GM19395 (cell line): ENCODE results near the gene HTATSF1.

Experiments
- ATAC-seq: cut with Tn5 transposase; IDR thresholded peaks from one replicate; pipeline ENCODE4 v1.9.1; 2021; ENCODE audit warnings: mild to moderate bottlenecking, moderate library complexity; ENCODE audit not compliant: unreplicated experiment

HTATSF1 gene

DNA sequence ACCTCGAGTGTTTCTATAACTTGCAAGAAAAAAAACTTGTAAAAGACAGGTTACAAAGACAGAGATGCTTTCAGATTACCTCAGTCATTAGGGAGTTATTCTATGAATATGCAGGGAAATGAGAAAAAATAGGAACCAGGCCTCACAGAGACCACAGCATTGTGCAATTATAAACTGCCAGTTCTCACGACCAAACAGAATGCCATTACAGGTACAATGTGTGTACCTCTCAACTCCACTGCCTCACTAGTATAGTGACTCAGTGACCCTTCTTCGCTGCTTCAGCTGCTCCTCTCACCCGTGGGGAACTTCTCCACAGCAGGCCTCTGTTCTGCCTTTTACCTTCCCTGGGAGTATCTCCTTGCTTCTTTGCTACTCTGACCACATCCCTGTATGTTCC, 2.3 kb upstream of the HTATSF1 start:
- no peak for ATAC-seq

DNA sequence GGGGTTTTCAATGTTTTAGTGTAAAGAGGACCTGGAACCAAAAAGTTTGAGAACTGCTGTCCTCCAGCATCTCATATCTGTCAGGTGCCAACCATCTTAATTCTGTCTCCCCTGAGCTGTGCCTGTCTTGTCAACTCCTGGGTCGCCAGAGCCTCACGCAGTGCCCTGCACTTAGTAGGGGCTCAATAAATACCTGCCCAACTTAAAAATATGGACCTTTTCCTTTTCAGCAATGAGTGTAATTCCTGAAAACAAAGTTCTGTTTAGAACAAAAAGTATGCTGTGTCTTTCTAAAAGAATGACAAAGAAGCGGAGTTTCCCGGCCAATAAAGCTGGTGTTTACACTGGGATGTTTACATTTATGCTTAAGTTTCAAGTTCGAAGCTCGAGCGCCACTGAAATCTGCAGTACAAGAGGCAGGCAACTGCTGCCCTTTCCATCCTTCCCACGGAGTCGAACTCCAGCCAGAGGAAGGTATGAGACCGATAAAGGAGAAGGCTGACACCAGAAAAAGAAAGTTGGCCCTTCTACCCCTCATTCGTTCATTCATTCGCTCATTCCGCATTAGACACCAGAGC, 1.1 kb upstream of the HTATSF1 start:
- peak; percentile 10 for ATAC-seq

DNA sequence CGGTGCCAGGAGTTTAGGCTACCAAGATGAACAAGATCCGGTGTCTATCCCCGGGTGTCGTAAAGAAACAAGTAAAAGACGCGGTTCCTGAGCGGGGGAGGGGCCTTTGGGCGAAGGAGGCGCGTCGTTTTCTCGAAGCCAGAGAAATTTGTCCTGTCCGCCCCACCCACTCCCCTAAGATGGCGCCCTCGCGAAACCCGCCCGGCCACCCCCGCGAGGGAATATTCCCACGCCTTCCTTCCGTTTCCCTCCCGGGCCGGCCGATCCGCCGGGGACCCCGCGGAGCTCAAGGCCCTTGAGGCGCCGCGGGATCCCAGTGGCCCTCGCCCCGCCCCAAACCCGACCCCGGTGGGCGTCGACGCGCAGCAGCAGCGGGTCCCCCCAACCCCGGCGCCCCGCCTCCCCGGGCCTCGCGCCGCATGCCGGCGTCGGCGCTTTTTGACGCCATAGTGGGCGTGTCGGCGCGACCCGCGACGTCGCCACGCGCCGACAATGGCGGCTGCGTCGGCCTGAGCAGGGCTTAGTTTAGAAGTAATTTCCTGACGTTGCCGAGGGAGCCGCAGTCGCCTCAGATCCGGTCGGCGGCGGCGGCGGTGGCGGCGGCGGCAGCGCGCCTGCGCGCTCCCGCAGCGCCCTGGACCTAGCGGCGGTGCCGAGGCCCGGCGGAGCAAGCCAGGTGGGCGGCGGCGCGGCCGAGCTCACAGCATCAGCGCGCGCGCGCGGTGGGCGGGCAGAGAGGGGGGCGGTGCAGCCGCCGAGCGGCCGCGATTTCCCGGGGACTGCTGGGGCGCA, 432 bp upstream of the HTATSF1 start:
- peak; percentile 81 for ATAC-seq

DNA sequence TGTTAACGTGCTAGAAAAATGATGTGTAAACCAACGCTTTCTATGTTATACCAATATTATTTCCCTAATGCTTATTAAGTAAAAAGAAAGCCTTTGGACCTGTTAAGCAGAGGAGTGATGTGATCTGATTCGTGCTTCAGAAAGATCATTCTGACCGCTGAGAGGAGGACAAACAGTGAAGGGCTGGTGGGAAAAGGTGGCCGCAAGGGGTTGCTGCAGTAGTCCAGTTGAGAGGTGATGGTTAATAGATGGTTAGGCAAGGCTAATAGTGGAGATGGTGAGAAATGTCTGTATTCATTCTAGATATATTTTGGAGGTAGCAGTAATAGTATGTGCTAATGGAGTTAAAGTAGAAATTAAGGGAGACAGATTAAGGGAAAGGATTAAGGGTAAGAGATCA, 21.7 kb downstream of the HTATSF1 start:
- no peak for ATAC-seq

DNA sequence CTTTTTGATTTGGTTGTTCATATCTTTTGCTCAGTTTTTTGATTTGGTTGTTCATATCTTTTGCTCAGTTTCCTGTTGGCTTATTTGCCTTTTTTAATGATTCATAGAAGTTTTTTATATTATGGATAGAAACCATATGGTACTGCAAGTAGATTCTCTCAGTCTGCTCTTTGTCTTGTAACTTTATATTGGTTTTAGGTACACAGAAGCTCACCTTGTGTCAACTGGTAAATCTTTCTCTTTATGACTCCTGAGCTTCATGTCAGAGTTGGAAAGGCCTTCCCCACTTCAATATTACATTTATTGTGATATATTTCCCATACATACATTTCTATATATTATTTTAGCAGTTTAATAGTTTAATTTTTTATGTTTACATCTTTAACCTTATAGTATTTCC, 26.4 kb downstream of the HTATSF1 start:
- ATAC-seq, result no peak

DNA sequence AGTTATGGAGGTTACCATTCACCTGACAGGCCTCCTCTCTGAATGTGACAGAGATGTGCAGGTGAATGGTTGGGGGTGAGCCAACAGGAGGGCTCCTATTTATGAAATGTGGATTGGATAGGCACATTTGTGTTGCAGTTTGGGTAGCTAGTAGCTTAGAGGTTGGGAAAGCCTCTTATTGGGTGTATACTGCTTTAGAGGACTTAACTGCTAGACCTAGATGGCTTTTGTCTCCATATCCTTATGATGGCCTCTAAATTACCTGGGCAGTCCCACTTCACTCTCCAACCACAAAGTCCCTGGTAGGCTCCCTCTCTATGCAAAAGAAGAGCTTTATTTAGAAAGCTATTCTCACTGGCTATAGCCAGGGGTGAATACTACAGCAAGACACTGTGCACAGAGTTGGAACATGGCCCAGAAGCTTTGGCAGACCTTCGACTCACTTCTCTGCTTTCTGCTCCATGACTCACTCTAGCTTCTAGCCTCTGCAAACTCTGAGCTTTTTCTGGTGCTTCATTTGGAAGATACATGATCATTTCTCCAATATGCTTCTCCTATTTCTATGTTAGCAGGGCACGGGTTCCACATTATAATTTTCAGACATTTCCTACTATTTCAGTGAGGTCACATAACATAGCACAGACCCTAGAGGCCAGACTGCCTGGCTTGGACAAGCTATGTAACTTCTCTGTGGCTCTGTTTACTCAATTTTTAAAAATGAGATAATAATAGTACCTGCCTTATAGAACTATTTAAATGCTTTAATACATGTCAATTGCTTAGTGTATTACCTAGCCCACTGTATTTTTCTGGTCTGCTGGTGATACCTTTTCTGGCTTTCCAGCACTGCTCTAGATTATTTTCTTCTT, 28.6 kb downstream of the HTATSF1 start:
- ATAC-seq, result no peak

DNA sequence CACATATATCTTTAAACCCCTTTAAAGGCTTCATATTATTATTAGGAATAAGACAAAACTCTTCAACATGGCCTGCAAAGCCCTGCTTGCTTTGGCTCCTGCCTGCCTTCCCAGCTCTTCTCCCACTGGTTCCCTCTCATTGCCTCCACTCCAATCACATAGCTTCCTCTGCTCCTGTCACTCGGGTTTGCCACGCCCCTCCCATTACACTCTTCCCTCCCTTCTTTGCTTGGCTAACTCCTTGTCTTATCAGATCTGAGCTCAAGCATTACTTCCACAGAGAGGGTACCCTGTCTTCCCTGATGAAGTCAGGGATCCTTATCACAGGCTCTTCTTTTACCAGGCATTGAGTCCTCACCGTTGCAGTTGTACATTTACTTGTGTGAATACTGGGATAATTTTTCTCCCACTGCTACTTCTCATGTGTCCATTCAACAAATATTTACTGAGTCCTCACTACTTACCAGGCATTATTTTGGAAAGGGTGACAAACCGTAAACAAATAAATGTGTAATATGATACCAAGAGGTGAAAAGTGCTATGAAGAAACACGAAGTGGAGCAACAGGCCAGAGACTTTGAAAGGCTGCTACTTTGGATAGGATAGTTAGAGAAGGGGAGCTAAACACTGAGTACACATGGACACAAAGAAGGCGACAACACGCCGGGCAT, 31.4 kb downstream of the HTATSF1 start:
- no peak for ATAC-seq

DNA sequence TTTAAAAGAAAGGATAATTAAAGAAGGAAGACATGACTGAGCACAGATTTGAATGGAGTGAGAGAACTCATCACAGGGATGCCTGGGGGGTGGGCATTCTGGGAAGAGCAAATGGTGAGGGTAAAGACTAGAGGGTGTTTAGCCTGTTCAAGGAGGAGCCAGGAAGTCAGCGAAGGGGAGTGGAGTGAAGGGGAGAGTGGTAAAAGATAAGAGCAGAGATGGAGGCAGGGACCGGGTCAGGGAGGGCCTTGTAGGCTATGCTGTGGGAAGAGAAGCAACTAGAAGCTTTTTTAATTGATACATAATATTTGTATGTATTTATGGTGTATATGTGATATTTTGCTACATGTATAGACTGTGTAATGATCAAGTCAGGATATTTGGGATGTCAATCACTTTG, 32.4 kb downstream of the HTATSF1 start:
- ATAC-seq, result no peak

DNA sequence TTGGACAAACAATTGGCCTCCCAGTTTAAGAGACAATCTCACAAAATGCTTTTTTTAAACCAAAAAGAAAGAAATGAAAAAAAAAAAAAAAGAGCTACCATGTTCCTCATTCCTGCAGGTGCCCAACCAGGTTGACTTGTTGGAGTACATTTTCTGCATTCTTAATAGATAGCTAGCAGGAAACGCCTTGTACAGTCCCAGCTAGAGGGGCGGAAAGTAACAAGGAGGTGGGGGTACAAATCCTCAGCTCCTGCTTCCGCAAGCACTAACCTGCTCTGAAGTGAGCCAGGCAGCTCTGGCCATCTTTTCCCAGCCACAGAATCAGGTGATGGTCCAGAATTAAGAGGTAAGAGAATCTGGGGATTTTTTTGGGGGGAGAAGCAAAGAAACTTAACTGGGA, 34.6 kb downstream of the HTATSF1 start, which contains the start of gene VGLL1:
Gene VGLL1, plus strand, starts transcription at position 265 of the 400 bp plus-strand sequence. CDS start 3,806 bp downstream, outside the sequence.
- ATAC-seq, result no peak

DNA sequence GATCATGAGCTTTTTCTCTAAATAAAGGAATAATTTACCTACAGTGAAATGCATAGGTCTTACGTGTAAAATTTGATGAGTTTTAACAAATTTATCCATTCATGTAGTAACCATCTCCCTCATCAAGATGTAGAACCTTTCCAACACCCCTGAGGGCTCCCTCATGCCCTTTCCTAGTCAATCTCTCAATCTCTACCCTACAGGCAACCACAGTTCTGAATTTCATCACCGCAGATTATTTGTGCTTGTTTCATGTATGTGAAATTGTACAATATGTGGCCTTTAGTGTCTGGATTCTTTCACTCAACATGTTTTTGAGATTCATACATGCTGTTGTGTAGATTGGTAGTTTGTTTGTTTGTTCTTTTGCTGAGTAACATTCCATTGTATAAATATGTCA, 36.7 kb downstream of the HTATSF1 start:
- ATAC-seq, result no peak

DNA sequence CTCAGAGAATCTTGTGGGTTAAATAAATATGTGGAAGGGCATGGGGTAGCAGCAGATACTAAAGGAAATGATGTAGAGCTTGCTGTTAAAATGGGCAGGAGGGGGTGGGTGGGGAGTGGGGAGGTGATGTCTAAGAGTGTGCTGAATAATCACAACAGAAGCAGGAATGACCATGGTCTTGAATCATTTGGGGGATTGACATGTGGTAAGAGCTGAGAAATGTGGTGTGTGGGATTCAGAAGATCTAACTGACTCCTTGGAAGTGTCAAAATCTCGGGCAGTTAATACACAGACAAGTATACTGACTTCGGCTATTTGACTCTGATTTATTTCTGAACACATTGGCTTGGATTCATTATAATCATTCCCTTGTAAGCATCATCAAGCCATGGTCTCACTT, 41.4 kb downstream of the HTATSF1 start:
- ATAC-seq, result no peak

DNA sequence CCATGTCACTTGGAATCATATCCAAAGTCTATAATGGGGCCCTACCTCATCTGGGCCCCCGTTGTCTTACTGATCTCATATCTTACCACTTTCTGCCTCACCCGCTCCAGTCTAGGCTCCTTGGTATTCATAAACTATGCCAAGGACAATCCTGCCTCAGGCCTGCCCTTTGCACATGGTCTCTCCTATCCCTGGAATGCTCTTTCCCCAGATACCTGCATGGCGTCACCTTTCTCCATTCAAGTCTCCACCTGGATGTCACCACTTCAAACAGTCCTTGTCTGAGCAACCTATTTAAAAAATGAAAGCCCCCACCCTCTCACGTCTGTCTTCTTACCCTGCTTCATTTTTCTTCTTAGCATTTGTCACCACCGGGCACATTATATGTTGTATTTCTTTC, 42.8 kb downstream of the HTATSF1 start:
- ATAC-seq, result no peak

DNA sequence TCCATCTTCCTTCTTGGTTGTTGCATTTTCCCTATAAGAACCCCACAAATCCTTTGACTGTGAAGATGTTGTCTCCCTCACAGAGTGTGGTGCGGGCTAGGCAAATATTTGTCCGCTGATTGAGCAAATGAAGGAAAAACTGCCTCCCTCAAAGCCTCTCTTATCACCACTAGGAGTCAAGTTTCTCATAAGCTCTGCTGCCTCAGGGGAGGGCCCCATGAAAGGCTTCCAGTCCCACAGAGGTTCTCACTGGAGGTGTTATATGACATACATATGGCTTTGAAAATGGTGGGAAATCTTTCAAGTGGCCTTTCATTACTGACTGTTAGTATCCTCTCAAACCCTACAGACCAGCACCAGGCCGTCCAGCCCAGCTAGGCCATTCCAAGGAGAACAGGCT, 43.9 kb downstream of the HTATSF1 start:
- ATAC-seq, result no peak

DNA sequence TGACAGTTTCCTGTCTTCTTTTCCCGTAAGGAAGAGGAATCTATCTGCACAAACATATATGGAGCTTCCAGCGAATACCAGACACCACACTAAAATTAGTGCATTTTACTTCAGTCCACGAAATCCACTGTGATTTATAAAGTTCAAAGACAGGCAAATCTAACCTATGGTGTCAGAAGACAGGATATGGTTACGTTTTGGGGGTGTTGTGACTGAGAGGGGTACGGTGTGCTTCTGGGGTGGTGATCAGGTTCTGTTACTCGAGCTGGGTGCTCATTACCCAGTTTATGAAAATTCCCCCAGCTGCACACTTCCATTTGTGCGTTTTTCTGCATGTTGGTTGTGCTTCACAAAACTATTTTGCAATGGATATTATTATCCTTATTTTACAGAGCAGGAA, 44.9 kb downstream of the HTATSF1 start:
- no peak for ATAC-seq

DNA sequence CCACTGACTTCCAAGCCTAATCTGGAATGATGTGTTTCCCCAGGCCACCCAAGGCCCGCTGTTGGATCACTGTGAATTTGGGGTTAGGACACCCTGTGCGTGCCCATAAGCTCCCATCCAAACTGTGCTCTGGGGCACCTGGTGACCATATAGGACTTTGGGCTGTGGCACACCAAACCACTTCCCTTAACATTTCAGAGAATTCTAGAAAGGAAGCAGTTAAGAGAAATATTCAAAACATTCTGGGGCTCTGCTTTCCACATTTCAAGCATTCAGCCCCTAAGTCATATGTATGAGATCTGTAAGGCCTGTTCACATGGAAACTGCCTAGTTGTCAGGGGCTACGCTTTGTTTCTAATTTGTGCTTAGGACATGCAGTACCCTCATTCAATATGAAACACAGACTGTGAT, 49.0 kb downstream of the HTATSF1 start:
- ATAC-seq, result no peak

DNA sequence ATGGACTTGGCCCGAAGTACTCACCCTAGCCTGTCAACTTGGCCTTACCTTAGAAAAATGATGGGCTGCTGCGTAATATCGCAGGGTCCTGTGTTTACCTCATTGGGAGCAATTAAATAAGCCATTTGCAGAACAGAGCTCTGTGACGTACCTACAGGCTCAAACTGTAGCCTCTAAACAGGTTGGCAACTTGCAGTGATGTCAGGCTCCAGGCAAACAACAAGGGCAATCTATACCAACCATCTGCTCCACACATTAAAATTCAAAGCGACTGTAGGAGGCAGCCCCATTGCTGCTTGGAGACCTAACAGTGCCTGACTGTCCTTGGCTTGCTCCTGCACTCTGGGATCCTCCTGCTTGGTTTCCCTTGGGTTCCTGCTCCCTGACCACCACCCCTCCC, 51.8 kb downstream of the HTATSF1 start:
- no peak for ATAC-seq

DNA sequence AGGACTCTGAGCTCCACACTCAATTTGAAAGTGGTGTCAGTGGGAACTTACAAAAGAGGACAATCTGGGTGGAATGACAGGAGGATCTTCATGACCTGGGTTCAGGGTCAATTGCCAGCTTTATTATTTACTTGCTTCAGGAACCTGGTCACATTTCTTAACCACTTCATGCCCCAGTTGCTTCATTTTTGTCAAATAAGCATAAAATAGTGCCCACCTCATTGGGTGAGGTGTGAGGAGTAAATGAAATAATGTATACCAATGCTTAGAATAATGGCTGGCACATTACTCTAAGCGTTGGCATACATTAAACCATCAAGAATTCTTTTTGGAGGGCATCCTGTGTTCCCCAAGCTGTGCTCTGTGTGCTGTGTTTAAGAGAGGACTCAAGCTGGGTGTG, 54.0 kb downstream of the HTATSF1 start:
- no peak for ATAC-seq

DNA sequence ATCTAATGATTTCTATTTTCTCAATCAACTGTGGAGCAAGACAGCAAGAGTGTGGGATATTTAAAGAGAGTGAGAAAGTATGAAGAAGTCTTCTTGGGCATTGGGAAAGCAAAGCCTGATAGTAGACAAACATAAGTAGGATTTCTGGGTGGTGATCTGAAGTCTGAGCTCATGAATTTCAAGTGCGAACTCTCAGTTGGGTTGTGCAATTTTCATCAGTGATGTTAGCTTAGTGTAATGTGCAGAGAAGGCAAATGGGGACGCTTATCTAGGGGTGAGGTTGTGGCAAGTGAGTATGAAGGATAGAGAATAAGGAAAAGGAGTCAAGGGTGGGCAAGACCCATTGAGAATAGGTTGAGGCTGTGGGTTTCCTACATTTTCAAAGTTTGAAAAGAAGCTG, 58.3 kb downstream of the HTATSF1 start:
- no peak for ATAC-seq
